Left ventricle myocardium inferior (tissue), 1 donor: ENCODE results near the gene GLUD1. TPM values are rescaled to one million over a fixed set of nuclear protein-coding genes. Genes with fewer than 3 reads are reported as not detected.
"Not testable (repeated sequence)": the region's sequence is repeated elsewhere in the genome, so short reads cannot be mapped to it uniquely, and the experiment has no call there.

Experiments used
- DNase-seq: peaks from one replicate; pipeline ENCODE4 v3.0.0-alpha.2; 2020
- H3K27ac ChIP-seq: fragments of 200-600 bp; replicated peaks from 2 replicates; pipeline ENCODE4 v1.8.0; 2021
- H3K27me3 ChIP-seq: fragments of 200-600 bp; 2 replicates; pipeline ENCODE4 v1.8.0; 2021; ENCODE audit warnings: low read depth
- H3K36me3 ChIP-seq: fragments of 200-600 bp; 2 replicates; pipeline ENCODE4 v1.8.0; 2021
- H3K4me1 ChIP-seq: fragments of 200-600 bp; 2 replicates; pipeline ENCODE4 v1.8.0; 2021
- H3K4me3 ChIP-seq: fragments of 200-600 bp; 2 replicates; pipeline ENCODE4 v1.8.0; 2021; ENCODE audit warnings: mild to moderate bottlenecking, moderate library complexity
- H3K9me3 ChIP-seq: fragments of 200-600 bp; replicated peaks from 2 replicates; pipeline ENCODE4 v1.8.0; 2021
- intact Hi-C: fragments of 100-400 bp; cut with micrococcal nuclease; formaldehyde crosslinking; loops from one replicate; pipeline ENCODE4 v1.11.0; 2022
- total RNA-seq: library from RNA; stranded (reverse); fragmentation: NEBNext Ultra II Directional; extraction: Animal tissue kit (Norgen Biotek cat#: 25700); gene quantifications from one replicate; pipeline ENCODE4 v1.2.1, GENCODE V29; 2021
- TF ChIP-seq, protein P1 (sequence below): fragments of 200-600 bp; IDR thresholded peaks from 2 replicates; pipeline ENCODE4 v1.8.0; 2021; ENCODE audit warnings: antibody characterized with exemption, mild to moderate bottlenecking, borderline replicate concordance
- donor health status: DM: no; HTN: yes; CAD: no; lungs with severe emphysema.

GLUD1 gene
- total RNA-seq, 1 donor from 2014 or later, result 96.4 TPM

DNA sequence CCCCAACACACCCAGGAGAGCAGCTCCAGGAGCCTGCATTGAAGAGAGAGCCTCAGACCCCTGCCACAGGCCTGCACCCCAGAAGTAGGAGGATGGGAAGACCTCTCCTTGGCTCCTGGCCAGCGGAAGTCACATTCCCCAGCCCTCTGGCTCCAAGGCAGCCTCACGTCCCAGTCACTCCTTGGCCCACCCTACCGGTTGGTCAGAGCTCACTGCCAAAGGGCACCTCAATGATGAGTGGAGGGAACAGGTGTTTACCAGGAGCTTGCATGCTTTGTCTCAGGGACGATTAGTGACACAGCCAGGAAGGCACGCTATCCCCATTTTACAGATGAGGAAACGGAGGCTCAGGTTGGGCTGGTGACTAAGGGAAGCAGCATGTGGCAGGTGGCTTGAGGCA, 75.6 kb downstream of the GLUD1 start:
- H3K27me3 ChIP-seq, H3K4me1 ChIP-seq, H3K36me3 ChIP-seq, DNase-seq, intact Hi-C loops, H3K4me3 ChIP-seq, H3K9me3 ChIP-seq, H3K27ac ChIP-seq: not testable (repeated sequence)

DNA sequence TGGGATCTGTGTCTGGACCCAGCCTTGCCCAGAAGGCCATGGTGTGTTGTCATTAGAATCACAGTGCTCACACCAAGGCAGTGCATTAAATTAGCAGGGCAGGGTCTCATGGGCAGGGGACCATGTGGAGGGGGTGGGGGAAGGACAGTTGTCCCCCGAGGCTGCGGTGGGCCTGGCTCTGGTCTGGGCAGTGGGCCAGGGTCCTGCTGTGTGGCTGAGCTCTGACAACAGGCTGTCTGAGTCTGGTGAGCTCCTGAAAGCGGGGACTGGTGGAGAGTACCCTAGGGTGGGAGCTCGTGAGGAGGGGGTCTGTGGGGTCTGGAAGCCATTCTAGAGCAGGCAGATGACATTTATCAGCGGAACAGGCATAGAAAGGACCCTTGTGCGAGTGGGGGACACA, 76.5 kb downstream of the GLUD1 start:
- H3K4me1 ChIP-seq, DNase-seq, H3K36me3 ChIP-seq, H3K4me3 ChIP-seq, intact Hi-C loops, H3K27ac ChIP-seq, H3K27me3 ChIP-seq, H3K9me3 ChIP-seq: not testable (repeated sequence)

DNA sequence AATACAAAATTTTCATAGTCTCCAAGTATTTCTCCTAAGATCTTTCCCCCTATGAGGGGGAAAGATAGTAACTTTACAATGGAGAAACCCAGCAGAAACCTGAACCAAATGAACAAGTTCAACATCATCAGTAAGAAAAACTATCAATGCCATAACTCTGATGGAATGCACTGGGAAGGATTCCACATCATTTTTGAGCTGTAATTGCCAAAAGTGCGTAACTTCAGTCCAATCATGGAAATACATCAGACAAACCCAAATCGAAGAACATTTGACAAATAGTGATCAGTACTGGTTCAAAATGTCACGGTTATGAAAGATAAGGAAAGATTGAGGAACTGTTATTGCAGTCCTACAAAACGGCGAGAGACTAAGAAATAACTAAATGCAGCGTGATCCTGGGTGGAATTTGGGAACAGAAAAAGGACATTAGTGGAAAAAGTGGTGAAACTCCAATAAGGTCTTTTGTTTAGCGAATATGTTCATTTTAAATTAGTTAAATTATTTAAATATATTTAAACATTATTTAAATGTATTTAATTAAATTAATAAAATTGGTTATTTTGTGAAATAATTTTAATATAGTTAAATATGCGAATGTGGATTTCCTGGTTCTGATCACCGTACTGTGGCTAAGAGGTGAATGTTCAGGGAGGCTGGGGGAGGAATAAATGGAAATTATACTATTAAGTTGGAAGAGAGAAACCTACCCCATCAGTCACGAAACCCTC, 79.5 kb downstream of the GLUD1 start:
- H3K27me3 ChIP-seq, H3K27ac ChIP-seq, intact Hi-C loops, DNase-seq, H3K4me3 ChIP-seq, H3K36me3 ChIP-seq, H3K4me1 ChIP-seq, H3K9me3 ChIP-seq: not testable (repeated sequence)

DNA sequence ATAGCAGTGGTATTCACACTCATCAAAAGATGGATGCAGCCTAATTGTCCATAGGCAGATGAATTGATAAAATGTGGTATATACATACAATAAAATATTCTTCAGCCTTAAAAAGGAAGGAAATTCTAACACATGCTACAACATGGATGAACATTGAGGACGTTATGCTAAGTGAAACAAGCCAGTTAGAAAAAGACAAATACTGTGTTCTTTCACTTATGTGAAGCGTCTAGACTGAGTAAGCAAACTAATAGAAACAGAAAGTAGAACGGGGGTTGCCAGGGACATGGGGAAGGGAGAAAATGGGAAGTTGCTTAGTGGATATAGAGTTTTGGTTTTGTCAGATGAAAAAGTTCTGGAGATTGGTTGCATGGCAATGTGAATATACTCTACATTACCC, 81.1 kb downstream of the GLUD1 start:
- H3K27ac ChIP-seq, H3K4me1 ChIP-seq, H3K9me3 ChIP-seq, H3K4me3 ChIP-seq, DNase-seq, intact Hi-C loops, H3K36me3 ChIP-seq, H3K27me3 ChIP-seq: not testable (repeated sequence)

DNA sequence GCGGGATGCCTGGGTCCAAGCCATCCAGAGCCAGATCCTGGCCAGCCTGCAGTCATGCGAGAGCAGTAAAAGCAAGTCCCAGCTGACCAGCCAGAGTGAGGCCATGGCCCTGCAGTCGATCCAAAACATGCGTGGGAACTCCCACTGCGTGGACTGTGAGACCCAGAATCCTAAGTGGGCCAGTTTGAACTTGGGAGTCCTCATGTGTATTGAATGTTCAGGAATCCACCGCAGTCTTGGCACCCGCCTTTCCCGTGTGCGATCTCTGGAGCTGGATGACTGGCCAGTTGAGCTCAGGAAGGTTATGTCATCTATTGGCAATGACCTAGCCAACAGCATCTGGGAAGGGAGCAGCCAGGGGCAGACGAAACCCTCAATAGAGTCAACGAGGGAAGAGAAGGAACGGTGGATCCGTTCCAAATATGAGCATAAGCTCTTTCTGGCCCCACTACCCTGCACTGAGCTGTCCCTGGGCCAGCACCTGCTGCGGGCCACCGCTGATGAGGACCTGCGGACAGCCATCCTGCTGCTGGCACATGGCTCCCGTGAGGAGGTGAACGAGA, 85.4 kb downstream of the GLUD1 start:
- H3K4me3 ChIP-seq, DNase-seq, H3K9me3 ChIP-seq, intact Hi-C loops, H3K36me3 ChIP-seq, H3K27me3 ChIP-seq, H3K4me1 ChIP-seq, H3K27ac ChIP-seq: not testable (repeated sequence)

DNA sequence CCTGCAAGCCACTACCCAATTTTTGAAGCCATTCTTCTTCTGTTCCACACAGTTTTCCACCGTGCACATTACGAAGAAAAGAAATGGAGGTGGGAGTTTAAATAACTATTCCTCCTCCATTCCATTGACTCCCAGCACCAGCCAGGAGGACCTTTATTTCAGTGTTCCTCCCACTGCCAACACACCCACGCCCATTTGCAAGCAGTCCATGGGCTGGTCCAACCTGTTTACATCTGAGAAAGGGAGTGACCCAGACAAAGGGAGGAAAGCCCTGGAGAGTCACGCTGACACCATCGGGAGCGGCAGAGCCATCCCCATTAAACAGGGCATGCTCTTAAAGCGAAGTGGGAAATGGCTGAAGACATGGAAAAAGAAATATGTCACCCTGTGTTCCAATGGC, 86.3 kb downstream of the GLUD1 start:
- H3K9me3 ChIP-seq, DNase-seq, intact Hi-C loops, H3K36me3 ChIP-seq, H3K4me3 ChIP-seq, H3K27me3 ChIP-seq, H3K4me1 ChIP-seq, H3K27ac ChIP-seq: not testable (repeated sequence)

DNA sequence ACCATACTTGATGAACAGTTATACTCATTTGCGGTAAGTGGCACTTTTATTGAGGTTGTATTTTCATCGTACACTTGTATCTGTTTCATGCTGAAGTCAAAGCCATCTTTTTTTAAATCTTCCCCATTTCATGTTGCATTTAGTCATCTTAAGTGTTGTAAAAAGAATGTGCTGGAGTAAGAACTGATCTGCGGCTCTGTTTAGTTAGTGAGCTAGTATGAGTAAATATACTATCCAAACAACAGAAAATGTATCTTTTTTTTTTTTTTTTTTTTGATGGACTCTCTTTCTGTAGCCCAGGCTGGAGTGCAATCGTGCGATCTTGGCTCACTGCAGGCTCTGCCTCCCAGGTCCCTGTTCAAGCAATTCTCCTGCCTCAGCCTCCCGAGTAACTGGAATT, 87.0 kb downstream of the GLUD1 start:
- H3K4me1 ChIP-seq, H3K27me3 ChIP-seq, H3K9me3 ChIP-seq, H3K4me3 ChIP-seq, intact Hi-C loops, H3K36me3 ChIP-seq, H3K27ac ChIP-seq, DNase-seq: not testable (repeated sequence)

DNA sequence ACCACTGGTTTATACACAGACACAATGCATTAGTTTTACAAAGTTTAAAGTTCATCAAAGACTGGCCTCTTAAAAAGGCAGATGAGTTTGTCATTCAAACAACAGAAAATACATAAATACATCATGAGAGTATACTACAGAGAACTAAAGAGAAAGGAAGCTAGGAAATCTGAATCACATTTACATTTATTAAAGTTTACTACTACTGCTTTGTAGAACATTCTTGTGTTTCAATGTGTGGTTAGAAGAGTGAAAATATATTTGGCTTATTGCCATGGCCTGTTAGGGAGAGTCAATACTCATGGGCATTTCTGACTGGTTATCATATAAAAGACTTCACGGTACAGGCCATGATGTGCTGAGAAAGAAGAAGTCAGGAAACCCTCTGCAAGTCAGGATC, 87.5 kb downstream of the GLUD1 start:
- DNase-seq, H3K27me3 ChIP-seq, intact Hi-C loops, H3K27ac ChIP-seq, H3K4me1 ChIP-seq, H3K4me3 ChIP-seq, H3K9me3 ChIP-seq, H3K36me3 ChIP-seq: not testable (repeated sequence)

DNA sequence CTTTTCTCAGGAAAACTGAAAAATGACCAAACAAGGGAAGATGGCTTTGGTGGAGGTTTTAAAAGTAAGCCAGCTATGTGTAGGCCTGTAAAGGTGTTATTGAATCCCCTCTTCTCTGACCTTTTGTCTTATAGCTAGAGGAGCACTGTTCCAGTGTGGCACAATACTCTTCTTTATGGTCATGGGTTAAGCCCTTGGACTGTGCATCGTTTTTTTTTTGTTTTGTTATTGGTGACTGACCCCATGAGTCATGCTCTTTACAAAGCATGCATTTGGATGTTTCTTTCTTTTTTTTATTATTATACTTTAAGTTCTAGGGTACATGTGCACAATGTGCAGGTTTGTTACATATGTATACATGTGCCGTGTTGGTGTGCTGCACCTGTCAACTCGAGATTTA, 94.2 kb downstream of the GLUD1 start:
- Histone ChIP-seq H3K36me3 (peaks cover 2% of the 10 kb centered on the region), H3K27ac (no peak overlapping the region), H3K27me3 (no peaks in the 10 kb centered on the region), H3K4me3 (no peak overlapping the region), H3K4me1 (no peaks in the 10 kb centered on the region), H3K9me3 (no peaks in the 10 kb centered on the region)
- TF ChIP-seq, protein P1, sequence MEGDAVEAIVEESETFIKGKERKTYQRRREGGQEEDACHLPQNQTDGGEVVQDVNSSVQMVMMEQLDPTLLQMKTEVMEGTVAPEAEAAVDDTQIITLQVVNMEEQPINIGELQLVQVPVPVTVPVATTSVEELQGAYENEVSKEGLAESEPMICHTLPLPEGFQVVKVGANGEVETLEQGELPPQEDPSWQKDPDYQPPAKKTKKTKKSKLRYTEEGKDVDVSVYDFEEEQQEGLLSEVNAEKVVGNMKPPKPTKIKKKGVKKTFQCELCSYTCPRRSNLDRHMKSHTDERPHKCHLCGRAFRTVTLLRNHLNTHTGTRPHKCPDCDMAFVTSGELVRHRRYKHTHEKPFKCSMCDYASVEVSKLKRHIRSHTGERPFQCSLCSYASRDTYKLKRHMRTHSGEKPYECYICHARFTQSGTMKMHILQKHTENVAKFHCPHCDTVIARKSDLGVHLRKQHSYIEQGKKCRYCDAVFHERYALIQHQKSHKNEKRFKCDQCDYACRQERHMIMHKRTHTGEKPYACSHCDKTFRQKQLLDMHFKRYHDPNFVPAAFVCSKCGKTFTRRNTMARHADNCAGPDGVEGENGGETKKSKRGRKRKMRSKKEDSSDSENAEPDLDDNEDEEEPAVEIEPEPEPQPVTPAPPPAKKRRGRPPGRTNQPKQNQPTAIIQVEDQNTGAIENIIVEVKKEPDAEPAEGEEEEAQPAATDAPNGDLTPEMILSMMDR, result no peak
- no peak for DNase-seq
- intact Hi-C loops, result no loop called here

Other genes starting within 250 kb of the GLUD1 start
- 32.1 TPM for gene MMRN2, start 137.2 kb downstream of the GLUD1 start, total RNA-seq
- 14.7 TPM for gene SNCG, start 136.2 kb downstream of the GLUD1 start, total RNA-seq
- gene ADIRF, start 126.4 kb downstream of the GLUD1 start, total RNA-seq, result 41.1 TPM
- not detected for gene FAM25A, start 74.5 kb downstream of the GLUD1 start, total RNA-seq
- 8.4 TPM for gene SHLD2, start 363 bp upstream of the GLUD1 start, total RNA-seq
- gene NUTM2A, start 130.6 kb upstream of the GLUD1 start, total RNA-seq, result 2.2 TPM